ENCODE measurements around the gene TRIO. TPM values are rescaled to one million over a fixed set of nuclear protein-coding genes. Genes with fewer than 3 reads are reported as not detected.
A peak's percentile ranks its signal among the peaks of the same experiment; 100 is the strongest.

Gene TRIO
- polyA plus RNA-seq, 3 donors = 1.7 to 45.8 (median 2.1) TPM

GRCh38 chr5:14155739-14156138, 12.6 kb downstream of the TRIO start:
- no peaks in the 10 kb centered on the region for H3K27me3 Mint-ChIP-seq (ENCODE audit: low read depth in 3 of 3)
- TF ChIP-seq CTCF (IDR thresholded peaks at IDR 0.05) = no peak
- no peak overlapping the region for H3K4me3 ChIP-seq (replicated peaks in 1 of 3; ENCODE audit: low read depth in 2 of 3, low read length in 3 of 3)
- H3K27me3 ChIP-seq (ENCODE audit: control insufficient read depth in 2 of 2, insufficient read depth in 2 of 2, low read length in 2 of 2) = no peaks in the 10 kb centered on the region
- no peaks in the 10 kb centered on the region for H3K9me3 ChIP-seq (replicated peaks in 1 of 2; ENCODE audit: control insufficient read depth in 1 of 2, insufficient read depth in 1 of 2, low read length in 2 of 2)
- H3K79me2 ChIP-seq (ENCODE audit: insufficient read depth, low read length) = peaks cover 96% of the 10 kb centered on the region
- peaks cover 39 to 42% of the 10 kb centered on the region in 2 donors for H3K4me1 ChIP-seq (ENCODE audit: control insufficient read depth in 1 of 2, insufficient read depth in 2 of 2, low read length in 2 of 2)
- H3K36me3 ChIP-seq (replicated peaks in 1 of 2; ENCODE audit: control insufficient read depth in 1 of 2, insufficient read depth in 2 of 2, low read length in 2 of 2) = no peaks in the 10 kb centered on the region
- peaks cover 96% of the 10 kb centered on the region for H4K20me1 ChIP-seq (ENCODE audit: insufficient read depth, low read length)
- H3K27ac Mint-ChIP-seq = no peak overlapping the region
- no peak overlapping the region for H3K4me3 Mint-ChIP-seq
- WGBS (ENCODE audit: insufficient coverage) = no CpG with 5 or more reads among the region's 1 CpG
- no peak overlapping the region for H3K4me2 ChIP-seq (replicated peaks; ENCODE audit: extremely low read depth, low read length, poor library complexity, severe bottlenecking)
- no peak for DNase-seq
- H3K9ac ChIP-seq (ENCODE audit: insufficient read depth, low read length, poor library complexity, severe bottlenecking) = no peak overlapping the region
- no peak overlapping the region for H3K27ac ChIP-seq (ENCODE audit: low read depth in 1 of 2, low read length in 2 of 2)
- peaks cover 16% of the 10 kb centered on the region for H3K4me1 Mint-ChIP-seq
- no peak overlapping the region for H2AFZ ChIP-seq (ENCODE audit: insufficient read depth, low read depth, low read length, poor library complexity, severe bottlenecking)
- H3K36me3 Mint-ChIP-seq = peaks cover 6% of the 10 kb centered on the region in 2 donors
- no peaks in the 10 kb centered on the region for H3K9me3 Mint-ChIP-seq
- intact Hi-C loops (cut with micrococcal nuclease) = loop anchor here in 1 of 2 donors (10.0 kb wide), 1 partner anchor 99 kb away; no protein-coding TSS in a partner anchor

- peak overlapping the region in 1 of 2 donors; percentile 38 for H3K27ac ChIP-seq (ENCODE audit: low read depth in 1 of 2, low read length in 2 of 2)
- intact Hi-C loops (cut with micrococcal nuclease) = loop anchor here in 1 of 2 donors (10.0 kb wide), 1 partner anchor 99 kb away; no protein-coding TSS in a partner anchor
- no peak for TF ChIP-seq CTCF (IDR thresholded peaks at IDR 0.05)
- peaks cover 39 to 42% of the 10 kb centered on the region in 2 donors for H3K4me1 ChIP-seq (ENCODE audit: control insufficient read depth in 1 of 2, insufficient read depth in 2 of 2, low read length in 2 of 2)
- no peak overlapping the region for H3K9ac ChIP-seq (ENCODE audit: insufficient read depth, low read length, poor library complexity, severe bottlenecking)
- Mint-ChIP-seq H3K4me3 (no peak overlapping the region), H3K9me3 (no peaks in the 10 kb centered on the region), H3K27me3 (ENCODE audit: low read depth in 3 of 3) (no peaks in the 10 kb centered on the region), H3K4me1 (peaks cover 14% of the 10 kb centered on the region), H3K36me3 (peaks cover 6% of the 10 kb centered on the region in 2 donors), H3K27ac (no peak overlapping the region)
- no peak overlapping the region for H2AFZ ChIP-seq (ENCODE audit: insufficient read depth, low read depth, low read length, poor library complexity, severe bottlenecking)
- 47% methylated on average over 2 of the region's 6 CpGs for whole genome bisulfite sequencing (ENCODE audit: insufficient coverage)
- peaks cover 96% of the 10 kb centered on the region for H3K79me2 ChIP-seq (ENCODE audit: insufficient read depth, low read length)
- no peak overlapping the region for H3K4me2 ChIP-seq (replicated peaks; ENCODE audit: extremely low read depth, low read length, poor library complexity, severe bottlenecking)
- H4K20me1 ChIP-seq (ENCODE audit: insufficient read depth, low read length) = peaks cover 95% of the 10 kb centered on the region
- no peak for DNase-seq
- no peaks in the 10 kb centered on the region for H3K27me3 ChIP-seq (ENCODE audit: control insufficient read depth in 2 of 2, insufficient read depth in 2 of 2, low read length in 2 of 2)
- H3K9me3 ChIP-seq (replicated peaks in 1 of 2; ENCODE audit: control insufficient read depth in 1 of 2, insufficient read depth in 1 of 2, low read length in 2 of 2) = no peaks in the 10 kb centered on the region
- H3K4me3 ChIP-seq (replicated peaks in 1 of 3; ENCODE audit: low read depth in 2 of 3, low read length in 3 of 3) = no peak overlapping the region
- no peaks in the 10 kb centered on the region for H3K36me3 ChIP-seq (replicated peaks in 1 of 2; ENCODE audit: control insufficient read depth in 1 of 2, insufficient read depth in 2 of 2, low read length in 2 of 2)
Observed at GRCh38 chr5:14156290-14156649, 13.1 kb downstream of the TRIO start.

Measured in CD14-positive monocyte (primary cell).